BLaER1 (cell line): ENCODE results near the gene GPR152.

Experiments
- H3K27ac ChIP-seq: shearing (Covaris generic); formaldehyde crosslinking; 2 replicates; pipeline ENCODE4 v1.8.1; 2022
- H3K27me3 ChIP-seq: shearing (Covaris generic); formaldehyde crosslinking; 2 replicates; pipeline ENCODE4 v1.8.1; 2022
- H3K36me3 ChIP-seq: shearing (Covaris generic); formaldehyde crosslinking; 2 replicates; pipeline ENCODE4 v1.8.1; 2022
- H3K4me1 ChIP-seq: shearing (Covaris generic); formaldehyde crosslinking; 2 replicates; pipeline ENCODE4 v1.8.1; 2022
- H3K4me2 ChIP-seq: shearing (Covaris generic); formaldehyde crosslinking; 2 replicates; pipeline ENCODE4 v1.8.1; 2022
- H3K4me3 ChIP-seq: shearing (Covaris generic); formaldehyde crosslinking; 2 replicates; pipeline ENCODE4 v1.8.1; 2022
- H3K9ac ChIP-seq: shearing (Covaris generic); formaldehyde crosslinking; 2 replicates; pipeline ENCODE4 v1.8.1; 2022
- H3K9me3 ChIP-seq: shearing (Covaris generic); formaldehyde crosslinking; 2 replicates; pipeline ENCODE4 v1.8.1; 2022
- H4K20me1 ChIP-seq: shearing (Covaris generic); formaldehyde crosslinking; 2 replicates; pipeline ENCODE4 v1.8.1; 2022
- Cebpa-rat ChIP-seq: shearing (Covaris generic); IDR thresholded peaks from 2 replicates; pipeline ENCODE4 v1.8.1; 2022

The GPR152 gene

DNA sequence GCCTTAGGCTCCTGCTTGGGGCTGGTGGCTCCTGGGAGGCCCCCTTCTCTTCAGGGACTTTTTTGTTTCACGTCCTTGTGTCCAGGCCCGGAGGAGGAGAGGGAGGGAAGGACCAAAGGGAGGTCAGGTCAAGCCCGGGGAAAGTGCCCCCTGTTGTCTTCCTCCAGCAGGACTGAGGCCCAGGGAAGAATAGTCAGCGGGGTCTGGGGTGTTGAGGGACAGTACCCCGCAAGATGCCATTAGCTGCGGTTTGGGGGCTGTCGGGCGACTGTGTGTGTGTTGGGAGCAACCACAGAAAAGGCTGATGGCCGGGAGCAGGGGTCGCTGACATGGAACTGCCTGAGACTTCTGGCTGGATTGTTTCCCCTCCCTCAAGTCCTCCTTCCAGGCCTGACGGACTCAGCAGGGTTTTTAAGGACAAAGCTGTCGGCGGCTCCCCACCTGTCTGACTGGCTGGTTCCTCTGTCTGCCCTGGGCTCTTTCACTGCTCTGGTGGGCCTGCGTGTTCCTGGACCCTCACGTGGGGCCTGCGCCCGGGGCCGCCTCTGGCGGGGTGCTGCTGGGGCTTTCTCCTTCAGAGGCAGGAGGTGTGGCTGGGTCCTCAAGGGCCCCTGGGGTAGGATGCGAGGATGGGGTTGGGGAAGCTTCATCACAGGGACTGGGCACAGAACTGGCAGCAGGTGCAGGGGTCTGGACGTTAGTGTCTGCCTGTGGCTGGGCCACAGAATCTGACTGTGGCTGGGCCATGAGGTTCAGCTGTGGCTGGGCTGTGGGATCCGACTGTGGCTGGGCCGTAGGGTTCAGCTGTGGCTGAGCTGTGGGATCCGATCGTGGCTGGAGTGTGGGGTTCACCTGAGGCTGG is 1.5 kb downstream of the GPR152 start:
- H4K20me1 ChIP-seq, result no peaks in the 10 kb centered on the region
- no peaks in the 10 kb centered on the region for H3K27me3 ChIP-seq
- H3K9me3 ChIP-seq, result no peaks in the 10 kb centered on the region
- peak overlapping the region; percentile 27; the same call in 1 of the 2 replicates for H3K27ac ChIP-seq
- 0 out of 2 replicates have a peak overlapping the region, but pooled peaks have one; percentile 27 for H3K9ac ChIP-seq
- peak overlapping the region; percentile 19 for H3K4me2 ChIP-seq
- H3K4me1 ChIP-seq, result peaks cover 51% of the 10 kb centered on the region
- no peaks in the 10 kb centered on the region for H3K36me3 ChIP-seq
- H3K4me3 ChIP-seq, result no peak overlapping the region
- no peak for TF ChIP-seq Cebpa-rat

DNA sequence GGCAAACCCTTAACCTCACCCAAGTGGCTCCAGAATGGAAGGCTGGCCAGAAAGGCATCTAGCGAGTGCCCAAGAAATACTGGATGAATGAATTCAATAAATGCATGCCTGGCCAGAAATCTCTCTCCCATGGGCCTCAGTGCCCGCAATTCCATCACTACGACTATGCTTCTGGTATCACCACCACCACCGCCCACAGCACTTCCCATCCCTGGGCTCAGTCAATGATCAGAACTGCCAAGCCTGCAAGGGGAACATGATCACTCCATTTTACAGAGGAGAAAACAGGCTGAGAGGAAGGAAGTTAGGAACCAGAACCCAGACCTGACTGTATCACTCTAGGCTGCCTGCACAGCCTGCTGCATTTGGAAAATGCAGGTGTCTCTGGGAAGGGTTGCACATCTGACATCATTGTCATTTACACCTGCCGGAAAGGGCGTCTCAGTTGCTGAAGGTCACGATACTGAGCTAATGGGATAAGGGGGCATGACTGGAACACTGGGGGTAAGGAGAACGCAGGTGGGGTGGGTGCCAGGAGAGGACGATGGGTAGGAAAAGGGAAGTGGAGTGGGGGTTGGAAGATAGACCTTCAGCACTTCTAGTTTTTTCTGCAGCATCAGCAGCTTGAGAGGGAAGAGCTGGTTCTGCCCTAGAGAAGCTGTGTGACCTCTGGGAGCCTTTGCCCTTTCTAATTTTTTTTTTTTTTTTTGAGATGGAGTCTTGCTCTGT is 3.2 kb downstream of the GPR152 start:
- Histone ChIP-seq H3K9me3 (no peaks in the 10 kb centered on the region), H4K20me1 (no peaks in the 10 kb centered on the region), H3K9ac (no peak overlapping the region), H3K27ac (no peak overlapping the region), H3K4me1 (peaks cover 68% of the 10 kb centered on the region), H3K4me2 (peak overlapping the region; percentile 14; the same call in 1 of the 2 replicates), H3K27me3 (no peaks in the 10 kb centered on the region), H3K4me3 (no peak overlapping the region), H3K36me3 (no peaks in the 10 kb centered on the region)
- TF ChIP-seq Cebpa-rat, result no peak

DNA sequence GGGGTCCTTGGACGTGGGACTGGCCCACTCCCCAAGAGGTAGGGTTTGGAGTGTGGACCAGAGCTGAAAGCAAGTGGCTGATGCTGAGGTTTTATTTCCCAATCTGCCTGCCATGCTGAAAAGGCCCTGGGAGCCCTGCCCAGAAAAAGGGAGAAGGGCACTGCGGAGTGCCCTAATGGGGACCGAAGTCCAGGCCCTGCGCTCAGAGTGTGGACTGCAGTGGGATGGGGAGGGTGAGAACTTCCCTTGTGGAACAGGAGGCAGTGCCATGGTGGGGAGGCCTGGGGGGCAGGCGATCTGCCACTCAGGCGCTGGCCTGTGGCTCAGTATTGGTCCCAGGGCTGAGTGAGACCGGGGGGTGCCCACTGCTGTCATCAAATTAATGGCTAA is 4.3 kb downstream of the GPR152 start:
- no peak overlapping the region for H3K4me2 ChIP-seq
- peaks cover 74% of the 10 kb centered on the region for H3K4me1 ChIP-seq
- no peaks in the 10 kb centered on the region for H3K27me3 ChIP-seq
- no peak overlapping the region for H3K4me3 ChIP-seq
- H3K27ac ChIP-seq, result no peak overlapping the region
- no peaks in the 10 kb centered on the region for H4K20me1 ChIP-seq
- no peaks in the 10 kb centered on the region for H3K36me3 ChIP-seq
- H3K9ac ChIP-seq, result no peak overlapping the region
- TF ChIP-seq Cebpa-rat, result no peak
- H3K9me3 ChIP-seq, result no peaks in the 10 kb centered on the region

DNA sequence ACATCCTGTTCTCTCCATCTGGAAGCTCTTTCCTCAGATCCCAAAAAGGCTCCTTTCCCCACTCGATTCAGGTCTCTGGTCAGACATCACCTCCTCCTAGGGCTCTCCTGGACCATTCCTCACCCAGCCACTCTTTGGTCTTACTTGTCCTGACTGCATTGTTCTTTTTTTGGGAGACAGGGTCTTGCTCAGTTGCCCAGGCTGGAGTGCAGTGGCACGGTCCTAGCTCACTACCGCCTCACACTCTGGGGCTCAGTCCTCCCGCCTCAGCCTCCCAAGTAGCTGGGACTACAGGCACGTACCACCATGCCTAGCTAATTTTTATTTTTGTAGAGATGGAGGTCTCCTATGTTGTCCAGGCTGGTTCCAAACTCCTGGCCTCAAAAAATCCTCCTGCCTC is 7.0 kb downstream of the GPR152 start:
- H3K9ac ChIP-seq, result no peak overlapping the region
- peak overlapping the region; percentile 97 for H3K4me2 ChIP-seq
- peaks cover 85% of the 10 kb centered on the region for H3K4me1 ChIP-seq
- TF ChIP-seq Cebpa-rat, result no peak
- H3K4me3 ChIP-seq, result no peak overlapping the region
- no peaks in the 10 kb centered on the region for H3K36me3 ChIP-seq
- no peaks in the 10 kb centered on the region for H3K27me3 ChIP-seq
- peak overlapping the region; percentile 75; the same call in 1 of the 2 replicates for H3K27ac ChIP-seq
- no peaks in the 10 kb centered on the region for H4K20me1 ChIP-seq
- H3K9me3 ChIP-seq, result no peaks in the 10 kb centered on the region

DNA sequence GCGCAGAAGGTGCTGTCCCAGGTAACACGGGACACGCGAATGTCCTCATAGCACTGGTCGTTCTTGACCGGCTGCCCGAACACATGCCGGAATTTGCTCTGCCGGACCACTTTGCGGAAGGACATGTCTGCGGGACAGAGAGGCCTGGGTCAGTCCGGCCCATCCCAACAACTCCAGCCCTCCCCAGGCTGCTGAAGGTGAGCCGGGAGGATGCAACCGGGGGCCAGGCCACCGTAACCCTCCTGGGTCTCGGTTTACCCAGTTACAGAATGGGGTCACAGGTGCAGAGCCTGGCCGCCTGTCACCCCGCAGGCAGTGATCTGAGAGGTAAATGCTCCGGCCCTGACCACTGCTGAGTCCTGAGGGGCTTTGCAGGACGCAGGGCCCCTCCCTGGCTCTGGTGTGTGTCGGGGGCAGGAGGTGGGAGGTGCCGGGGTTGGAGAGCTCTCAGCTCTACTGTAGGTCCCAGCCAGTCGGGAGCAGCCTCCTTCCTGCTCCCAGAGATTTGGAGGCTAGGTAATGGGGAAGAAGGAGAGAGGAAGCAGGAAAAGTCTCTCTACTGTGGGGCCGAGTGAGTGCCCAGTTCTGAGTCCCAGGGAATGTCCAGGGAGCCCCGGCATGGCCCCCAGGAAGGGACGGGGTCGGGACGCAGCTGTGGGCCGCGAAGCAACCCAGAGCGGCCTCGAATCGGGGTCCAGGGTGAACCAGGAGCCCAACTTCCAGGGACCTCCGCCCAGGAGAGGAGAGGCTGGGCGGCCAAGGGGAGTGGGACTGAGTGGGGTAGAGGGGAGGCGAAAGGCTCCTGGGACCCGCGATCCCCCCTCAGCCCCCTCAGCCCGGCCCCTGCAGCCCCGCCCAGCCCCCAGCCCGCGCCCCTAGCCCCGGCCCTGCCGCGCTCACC is 9.8 kb downstream of the GPR152 start:
- Histone ChIP-seq H3K4me3 (peak overlapping the region; percentile 67), H3K9ac (peak overlapping the region; percentile 64; the same call in 1 of the 2 replicates), H3K27ac (peak overlapping the region; percentile 70), H3K27me3 (no peaks in the 10 kb centered on the region), H3K9me3 (no peaks in the 10 kb centered on the region), H3K4me1 (peaks cover 94% of the 10 kb centered on the region), H3K4me2 (peak overlapping the region; percentile 97), H3K36me3 (no peaks in the 10 kb centered on the region), H4K20me1 (no peaks in the 10 kb centered on the region)
- no peak for TF ChIP-seq Cebpa-rat

DNA sequence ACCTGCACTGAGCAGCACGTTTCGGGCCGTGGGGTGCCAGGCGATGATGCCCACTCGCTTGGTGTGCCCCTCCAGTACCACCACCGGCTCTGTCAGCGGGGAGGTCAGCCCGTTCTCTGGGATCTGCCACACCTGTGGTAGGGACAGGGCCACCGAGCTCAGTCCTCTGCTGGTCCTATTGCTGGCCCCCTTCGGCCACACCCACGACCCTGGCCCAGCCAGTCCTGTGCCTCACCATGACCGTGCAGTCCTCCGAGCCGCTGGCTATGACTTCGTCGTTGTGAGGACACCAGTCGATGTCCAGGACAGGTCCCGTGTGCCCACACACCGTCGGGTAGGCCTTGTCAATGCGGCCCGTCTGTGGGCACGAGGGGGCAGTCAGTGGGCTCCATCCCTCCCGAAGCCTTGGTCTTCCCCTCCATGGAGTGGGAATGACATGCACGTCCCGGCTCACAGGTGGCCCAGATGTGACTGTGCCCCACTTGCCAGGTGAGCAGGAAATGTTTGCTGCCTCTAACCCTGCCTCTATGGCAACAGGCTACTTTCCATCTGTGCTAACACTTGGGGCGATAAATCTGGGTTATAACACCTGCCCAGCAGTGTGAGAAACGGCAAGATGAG is 10.7 kb downstream of the GPR152 start:
- no peak overlapping the region for H3K4me3 ChIP-seq
- no peak overlapping the region for H3K9ac ChIP-seq
- H4K20me1 ChIP-seq, result no peaks in the 10 kb centered on the region

DNA sequence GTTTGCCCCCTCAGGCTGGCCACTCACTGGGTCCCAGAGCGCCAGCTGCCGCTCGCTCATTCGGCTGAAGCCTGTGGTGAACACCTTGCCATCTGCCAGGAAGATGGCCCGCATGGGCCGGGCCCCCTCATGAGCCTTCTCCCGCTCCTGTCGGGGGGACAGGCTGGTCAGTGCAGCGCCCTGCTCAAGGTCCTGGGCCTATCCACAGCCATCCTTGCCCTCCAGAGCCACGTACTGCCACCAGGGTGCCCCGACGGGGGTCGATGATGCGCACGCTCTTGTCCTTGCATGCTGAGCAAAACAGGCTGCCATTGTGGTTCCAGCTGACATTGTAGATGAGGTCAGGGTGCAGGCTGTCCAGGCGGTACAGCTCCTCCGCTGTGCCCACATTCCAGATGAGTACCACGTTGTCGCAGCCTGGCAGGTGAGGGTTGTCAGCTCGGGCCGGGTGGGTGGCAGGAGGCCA is 11.4 kb downstream of the GPR152 start:
- peak overlapping the region; percentile 64 for H3K9ac ChIP-seq
- peak overlapping the region; percentile 28; the same call in 1 of the 2 replicates for H3K4me3 ChIP-seq
- H3K4me1 ChIP-seq, result peaks cover 90% of the 10 kb centered on the region
- H3K27me3 ChIP-seq, result no peaks in the 10 kb centered on the region
- peak overlapping the region; percentile 97 for H3K4me2 ChIP-seq
- H4K20me1 ChIP-seq, result peaks cover 7% of the 10 kb centered on the region
- H3K27ac ChIP-seq, result peak overlapping the region; percentile 79
- H3K36me3 ChIP-seq, result peaks cover 1% of the 10 kb centered on the region
- no peak for TF ChIP-seq Cebpa-rat
- no peaks in the 10 kb centered on the region for H3K9me3 ChIP-seq

More for the DNA sequence above, 10.7 kb downstream of the GPR152 start:
- H3K27ac ChIP-seq, result no peak overlapping the region
- H3K4me1 ChIP-seq, result peaks cover 91% of the 10 kb centered on the region
- peak overlapping the region; percentile 97 for H3K4me2 ChIP-seq
- no peaks in the 10 kb centered on the region for H3K27me3 ChIP-seq
- no peaks in the 10 kb centered on the region for H3K36me3 ChIP-seq
- no peak for TF ChIP-seq Cebpa-rat
- H3K9me3 ChIP-seq, result no peaks in the 10 kb centered on the region

DNA sequence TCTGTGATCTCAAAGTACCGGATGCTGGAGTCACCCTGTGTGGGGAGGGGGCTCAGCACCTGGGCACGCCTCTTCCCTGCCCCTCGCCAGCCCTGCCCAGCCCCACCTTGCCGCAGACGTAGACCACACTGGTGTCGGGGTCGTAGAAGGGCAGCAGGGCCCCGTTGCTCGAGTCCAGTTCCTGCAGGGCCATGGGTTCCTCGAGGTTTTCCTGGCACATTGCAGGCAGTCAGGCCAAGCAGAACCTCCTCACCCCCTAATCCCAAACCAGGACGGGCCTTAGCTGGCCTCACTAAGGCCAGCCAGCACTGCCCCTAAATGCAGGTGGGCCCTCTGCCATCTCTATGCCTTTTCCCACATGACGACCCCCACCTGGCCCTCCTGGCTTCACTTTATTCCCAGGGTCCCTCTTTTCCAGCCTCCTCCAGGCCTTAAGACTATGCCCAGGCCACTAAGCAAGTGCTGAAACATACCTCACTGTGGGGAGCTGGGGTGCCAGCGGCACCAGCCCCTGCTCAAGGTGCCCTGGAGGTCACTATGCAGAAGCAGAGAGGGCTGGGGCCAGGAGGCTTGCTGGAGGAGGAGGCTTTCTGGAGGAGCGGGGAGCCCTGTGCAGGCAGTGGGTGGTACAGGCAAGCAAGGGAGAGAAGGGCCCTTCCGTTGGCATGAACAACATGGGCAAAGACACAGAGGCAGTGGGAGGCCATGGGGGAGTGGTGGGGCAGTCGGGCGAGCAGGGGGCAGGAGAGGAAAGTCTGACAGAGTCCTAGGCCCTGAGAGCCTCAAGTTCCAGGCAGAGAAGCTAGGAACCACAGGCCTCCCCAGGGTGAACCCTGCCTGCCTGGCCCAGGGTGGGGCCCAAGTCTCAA is 12.1 kb downstream of the GPR152 start:
- Histone ChIP-seq H3K4me3 (peak overlapping the region; percentile 28; the same call in 1 of the 2 replicates), H3K27ac (peak overlapping the region; percentile 79), H3K4me1 (peaks cover 90% of the 10 kb centered on the region), H3K9ac (peak overlapping the region; percentile 64), H4K20me1 (peaks cover 13% of the 10 kb centered on the region), H3K27me3 (no peaks in the 10 kb centered on the region), H3K9me3 (no peaks in the 10 kb centered on the region), H3K36me3 (peaks cover 8% of the 10 kb centered on the region), H3K4me2 (peak overlapping the region; percentile 97)
- TF ChIP-seq Cebpa-rat, result no peak
